ENCODE results near the gene VEZT.

The VEZT gene

DNA sequence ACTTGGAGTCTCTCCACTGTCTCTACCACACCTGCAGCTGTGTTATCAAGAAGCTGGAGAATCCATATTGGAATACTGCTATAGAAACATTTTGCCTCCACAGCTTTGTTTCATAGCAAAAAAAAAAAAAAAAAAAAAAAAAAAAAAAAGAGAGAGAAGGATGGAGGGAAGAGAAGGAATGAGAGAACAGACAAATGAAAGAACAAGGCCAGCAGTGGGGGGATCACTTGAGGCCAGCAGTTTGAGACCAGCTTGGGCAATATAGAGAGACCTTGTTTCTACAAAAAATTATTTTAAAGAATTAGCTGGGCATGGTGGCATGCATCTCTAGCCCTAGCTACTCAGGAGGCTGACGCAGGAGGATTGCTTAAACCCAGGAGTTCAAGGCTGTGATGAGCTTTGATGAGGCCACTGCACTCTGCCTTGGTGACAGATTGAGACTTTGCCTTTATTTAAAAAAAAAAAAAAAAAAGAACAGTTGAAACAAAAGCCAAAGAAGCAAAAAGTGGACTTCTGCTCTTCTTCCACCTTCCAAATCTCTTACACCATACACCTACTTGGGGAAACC, 8.1 kb downstream of the VEZT start:
- Histone ChIP-seq H3K27me3 (ENCODE audit: insufficient read depth, low read depth) (no peaks in the 10 kb centered on the region), H3K36me3 (ENCODE audit: insufficient read depth) (no peaks in the 10 kb centered on the region), H4K20me1 (ENCODE audit: insufficient read depth) (no peaks in the 10 kb centered on the region), H3K27ac (no peak overlapping the region), H3K79me2 (ENCODE audit: insufficient read depth, low read depth) (peaks cover 75% of the 10 kb centered on the region), H3K9ac (no peak overlapping the region), H3K4me1 (ENCODE audit: low read depth, poor library complexity, severe bottlenecking) (peaks cover 20% of the 10 kb centered on the region), H3K4me2 (no peak overlapping the region), H3K4me3 (IDR thresholded peaks at IDR 0.05; ENCODE audit: insufficient read depth, low read depth, low read length) (no peak overlapping the region), H2AFZ (ENCODE audit: low read depth) (no peak overlapping the region)
- TF ChIP-seq, protein P1, sequence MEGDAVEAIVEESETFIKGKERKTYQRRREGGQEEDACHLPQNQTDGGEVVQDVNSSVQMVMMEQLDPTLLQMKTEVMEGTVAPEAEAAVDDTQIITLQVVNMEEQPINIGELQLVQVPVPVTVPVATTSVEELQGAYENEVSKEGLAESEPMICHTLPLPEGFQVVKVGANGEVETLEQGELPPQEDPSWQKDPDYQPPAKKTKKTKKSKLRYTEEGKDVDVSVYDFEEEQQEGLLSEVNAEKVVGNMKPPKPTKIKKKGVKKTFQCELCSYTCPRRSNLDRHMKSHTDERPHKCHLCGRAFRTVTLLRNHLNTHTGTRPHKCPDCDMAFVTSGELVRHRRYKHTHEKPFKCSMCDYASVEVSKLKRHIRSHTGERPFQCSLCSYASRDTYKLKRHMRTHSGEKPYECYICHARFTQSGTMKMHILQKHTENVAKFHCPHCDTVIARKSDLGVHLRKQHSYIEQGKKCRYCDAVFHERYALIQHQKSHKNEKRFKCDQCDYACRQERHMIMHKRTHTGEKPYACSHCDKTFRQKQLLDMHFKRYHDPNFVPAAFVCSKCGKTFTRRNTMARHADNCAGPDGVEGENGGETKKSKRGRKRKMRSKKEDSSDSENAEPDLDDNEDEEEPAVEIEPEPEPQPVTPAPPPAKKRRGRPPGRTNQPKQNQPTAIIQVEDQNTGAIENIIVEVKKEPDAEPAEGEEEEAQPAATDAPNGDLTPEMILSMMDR (conservative IDR thresholded peaks at IDR 0.05; ENCODE audit: low read depth, low read length): no peak

DNA sequence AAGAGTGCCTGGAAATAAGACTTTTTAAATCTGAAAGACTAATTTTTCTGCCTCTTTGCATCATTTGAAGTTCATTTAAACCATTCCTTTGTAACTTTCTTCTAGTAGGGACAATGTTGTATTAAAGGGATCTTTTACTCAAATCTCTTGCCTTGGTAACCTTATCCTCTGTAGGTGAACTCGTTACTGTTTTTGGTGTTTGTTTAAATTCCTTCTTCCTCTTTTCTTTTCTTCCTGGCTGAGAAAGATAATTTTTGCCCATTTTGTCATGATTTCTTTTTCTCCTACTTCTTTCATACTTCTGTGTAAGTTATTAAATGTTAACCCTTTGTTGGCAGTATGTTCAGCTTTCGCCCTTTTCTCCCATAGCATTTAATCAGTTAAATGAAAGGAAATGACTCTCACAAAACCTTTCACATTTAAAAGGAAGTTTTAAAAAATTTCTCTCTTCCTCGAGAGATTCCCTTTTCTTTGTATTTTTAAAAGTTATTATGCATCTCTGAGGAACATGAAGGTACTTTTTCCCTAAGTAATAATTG, 10.3 kb downstream of the VEZT start:
- H3K36me3 ChIP-seq (ENCODE audit: insufficient read depth): no peaks in the 10 kb centered on the region
- H4K20me1 ChIP-seq (ENCODE audit: insufficient read depth): no peaks in the 10 kb centered on the region
- H3K27ac ChIP-seq: no peak overlapping the region
- no peak overlapping the region for H3K4me3 ChIP-seq (IDR thresholded peaks at IDR 0.05; ENCODE audit: insufficient read depth, low read depth, low read length)
- H3K79me2 ChIP-seq (ENCODE audit: insufficient read depth, low read depth): peaks cover 72% of the 10 kb centered on the region
- no peak overlapping the region for H2AFZ ChIP-seq (ENCODE audit: low read depth)
- no peaks in the 10 kb centered on the region for H3K27me3 ChIP-seq (ENCODE audit: insufficient read depth, low read depth)
- peaks cover 16% of the 10 kb centered on the region for H3K4me1 ChIP-seq (ENCODE audit: low read depth, poor library complexity, severe bottlenecking)
- TF ChIP-seq, protein P1 (conservative IDR thresholded peaks at IDR 0.05; ENCODE audit: low read depth, low read length): no peak
- no peak overlapping the region for H3K4me2 ChIP-seq
- no peak overlapping the region for H3K9ac ChIP-seq

DNA sequence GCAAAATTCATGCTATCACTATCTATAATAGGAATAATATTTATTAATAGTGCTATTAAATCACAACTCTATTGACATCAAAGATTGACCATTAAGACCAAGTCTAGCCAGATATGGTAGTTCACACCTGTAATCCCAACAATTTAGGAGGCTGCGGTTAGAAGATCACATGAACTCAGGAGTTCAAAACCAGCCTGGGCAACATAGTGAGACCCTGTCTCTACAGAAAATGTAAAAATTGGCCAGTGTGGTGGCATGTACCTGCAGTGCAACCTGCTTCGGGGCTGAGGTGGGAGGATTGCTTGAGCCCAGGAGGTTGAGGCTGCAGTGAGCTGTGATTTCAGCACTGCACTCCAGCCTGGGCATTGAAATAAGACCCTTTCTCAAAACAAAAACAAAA, 11.0 kb downstream of the VEZT start:
- Histone ChIP-seq H3K4me3 (IDR thresholded peaks at IDR 0.05; ENCODE audit: insufficient read depth, low read depth, low read length) (no peak overlapping the region), H3K27me3 (ENCODE audit: insufficient read depth, low read depth) (no peaks in the 10 kb centered on the region), H3K36me3 (ENCODE audit: insufficient read depth) (no peaks in the 10 kb centered on the region), H3K9ac (no peak overlapping the region), H3K79me2 (ENCODE audit: insufficient read depth, low read depth) (peaks cover 67% of the 10 kb centered on the region), H4K20me1 (ENCODE audit: insufficient read depth) (no peaks in the 10 kb centered on the region), H3K4me1 (ENCODE audit: low read depth, poor library complexity, severe bottlenecking) (peaks cover 14% of the 10 kb centered on the region), H3K4me2 (no peak overlapping the region), H3K27ac (no peak overlapping the region), H2AFZ (ENCODE audit: low read depth) (no peak overlapping the region)
- TF ChIP-seq, protein P1 (conservative IDR thresholded peaks at IDR 0.05; ENCODE audit: low read depth, low read length): no peak

DNA sequence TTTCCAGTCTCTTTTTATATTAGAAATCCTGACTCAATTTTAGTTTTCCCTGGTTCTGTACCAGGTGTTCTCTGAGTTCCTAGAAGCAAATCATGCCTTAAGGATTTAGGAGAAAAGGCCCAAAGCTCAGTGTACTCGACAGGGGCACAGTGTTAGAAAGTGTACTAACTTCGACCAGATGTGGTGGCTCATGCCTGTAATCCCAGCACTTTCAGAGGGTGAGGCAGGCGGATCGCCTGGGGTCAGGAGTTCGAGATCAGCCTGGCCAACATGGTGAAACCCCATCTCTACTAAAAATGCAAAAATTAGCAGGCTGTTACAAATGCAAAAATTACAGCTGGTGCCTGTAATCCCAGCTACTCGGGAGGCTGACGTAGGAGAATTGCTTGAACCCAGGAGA, 12.0 kb downstream of the VEZT start:
- Histone ChIP-seq H3K9ac (no peak overlapping the region), H3K27me3 (ENCODE audit: insufficient read depth, low read depth) (no peaks in the 10 kb centered on the region), H3K79me2 (ENCODE audit: insufficient read depth, low read depth) (peaks cover 65% of the 10 kb centered on the region), H3K36me3 (ENCODE audit: insufficient read depth) (no peaks in the 10 kb centered on the region), H3K4me1 (ENCODE audit: low read depth, poor library complexity, severe bottlenecking) (peaks cover 4% of the 10 kb centered on the region), H2AFZ (ENCODE audit: low read depth) (no peak overlapping the region), H4K20me1 (ENCODE audit: insufficient read depth) (no peaks in the 10 kb centered on the region), H3K4me3 (IDR thresholded peaks at IDR 0.05; ENCODE audit: insufficient read depth, low read depth, low read length) (no peak overlapping the region), H3K27ac (no peak overlapping the region), H3K4me2 (no peak overlapping the region)
- TF ChIP-seq, protein P1 (conservative IDR thresholded peaks at IDR 0.05; ENCODE audit: low read depth, low read length): no peak
